Testis (tissue), 3 donors: Measurements from ENCODE around the gene ALK. TPM values are rescaled to one million over a fixed set of nuclear protein-coding genes. Genes with fewer than 3 reads are reported as not detected.

Experiments
- DNase-seq: peaks from one replicate; pipeline ENCODE4 v3.0.0-alpha.2; 2019
- H3K27ac ChIP-seq, 2 donors: fragments of 200-600 bp; sonication (generic); one replicate each; pipeline ENCODE4 v1.5.1; 2019
- H3K27me3 ChIP-seq: fragments of 200-600 bp; sonication (generic); one replicate; pipeline ENCODE4 v1.5.1; 2019
- H3K36me3 ChIP-seq: fragments of 200-600 bp; sonication (generic); one replicate; pipeline ENCODE4 v1.5.1; 2017; ENCODE audit warnings: low read depth; ENCODE audit errors: missing control alignments
- H3K4me1 ChIP-seq: fragments of 200-600 bp; sonication (generic); one replicate; pipeline ENCODE4 v1.5.1; 2019
- H3K4me3 ChIP-seq, 2 donors: fragments of 200-600 bp; sonication (generic); one replicate each; pipeline ENCODE4 v1.5.1; 2017 to 2019
- H3K9me3 ChIP-seq: fragments of 200-600 bp; sonication (generic); one replicate; pipeline ENCODE4 v1.5.1; 2017
- POLR2A ChIP-seq: fragments of 450-650 bp; IDR thresholded peaks from one replicate; pipeline ENCODE4 v1.6.1; 2017; ENCODE audit warnings: antibody characterized with exemption, mild to moderate bottlenecking, moderate library complexity
- WGBS, 2 donors: methylation state at CpG; one replicate each; pipeline ENCODE4 v1.1.5; 2018; 5-methylcytosine and 5-hydroxymethylcytosine counted together
- intact Hi-C: fragments of 100-400 bp; cut with DNase I; formaldehyde crosslinking; loops from one replicate; pipeline ENCODE4 v1.15.1; 2023; ENCODE audit warnings: low total_unique reads
- polyA plus RNA-seq: library from polyadenylated mRNA; stranded (reverse); fragments of 350-450 nt; fragmentation: Illumina TruSeq; extraction: RNeasy Lipid Tissue Mini Kit (QIAGEN cat#74804); gene quantifications from one replicate; pipeline ENCODE4 v1.2.3, GENCODE V29; 2014; ENCODE audit warnings: low read depth, low replicate concordance; ENCODE audit not compliant: insufficient read depth
- total RNA-seq, 2 donors: library from RNA; depleted of rRNA; stranded (reverse); fragments of >200 nt; gene quantifications; one replicate each; pipeline ENCODE4 v1.2.3, GENCODE V29; 2016
- TF ChIP-seq, protein P1 (sequence below), 3 experiments: fragments of 450-650 bp in 2 of 3; fragments of 200-600 bp in 1 of 3; sonication (generic) in 1 of 3; IDR thresholded peaks; one replicate each; pipeline ENCODE4 v1.5.1; 2016 to 2019; ENCODE audit warnings: antibody characterized with exemption in 3 of 3, mild to moderate bottlenecking in 2 of 3, moderate library complexity in 1 of 3

ALK gene
- total and polyA plus RNA-seq, 3 donors from 2014 or later, result 2.1 to 3.8 (median 3.8) TPM

DNA sequence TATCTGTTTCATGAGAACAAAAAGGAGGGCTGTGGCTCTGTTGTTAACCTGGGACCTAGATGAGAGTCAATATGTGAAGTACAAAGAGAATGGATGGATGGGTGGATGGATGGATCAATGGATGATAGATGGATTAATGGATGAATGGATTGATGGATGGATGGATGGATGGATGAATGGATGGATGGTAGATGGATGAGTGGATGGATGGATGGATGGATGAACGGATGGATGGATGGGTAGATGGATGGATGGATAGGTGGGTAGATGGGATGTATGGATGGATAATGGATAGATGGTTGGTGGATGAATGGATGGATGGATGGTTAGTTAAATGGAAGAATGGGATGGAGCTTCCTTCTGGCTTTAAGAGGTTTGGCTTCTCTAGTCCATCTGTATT is 396.7 kb downstream of the ALK start:
- intact Hi-C loops, result no loop called here

DNA sequence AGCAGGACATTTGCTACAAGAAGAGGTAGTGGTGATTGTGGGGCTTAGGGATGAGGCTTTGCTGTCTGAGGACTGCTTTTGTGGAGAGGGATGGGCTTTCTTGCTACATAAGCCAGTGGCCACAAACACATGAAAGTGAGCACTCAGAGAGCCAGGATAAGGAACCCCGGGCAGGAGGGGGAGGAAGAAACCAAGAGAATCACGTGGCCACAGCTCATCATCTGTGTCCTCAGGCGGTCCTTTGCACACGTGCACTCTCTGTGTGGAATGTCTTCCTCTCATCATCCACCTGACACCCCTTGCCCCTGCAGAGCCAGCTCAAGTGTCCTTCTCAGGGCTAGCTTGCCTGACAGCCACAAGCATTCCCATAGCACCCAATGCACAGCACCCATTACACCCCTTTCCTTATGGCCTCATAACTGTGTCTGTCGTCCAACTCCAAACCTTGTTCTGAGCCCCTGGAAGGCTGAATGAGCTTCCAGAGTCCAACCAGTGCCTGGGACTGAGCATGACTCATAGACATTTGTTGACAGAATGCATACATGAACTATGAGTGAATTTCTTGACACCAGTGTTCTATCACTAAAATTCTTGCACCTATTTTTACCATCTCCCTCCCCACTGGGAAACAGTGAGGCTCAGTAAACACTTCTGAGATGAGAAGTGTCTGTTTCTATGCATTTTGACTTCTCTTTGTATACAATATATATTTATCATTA is 398.3 kb downstream of the ALK start:
- no peaks in the 10 kb centered on the region for H3K36me3 ChIP-seq
- no peak overlapping the region for H3K4me3 ChIP-seq
- TF ChIP-seq, protein P1, sequence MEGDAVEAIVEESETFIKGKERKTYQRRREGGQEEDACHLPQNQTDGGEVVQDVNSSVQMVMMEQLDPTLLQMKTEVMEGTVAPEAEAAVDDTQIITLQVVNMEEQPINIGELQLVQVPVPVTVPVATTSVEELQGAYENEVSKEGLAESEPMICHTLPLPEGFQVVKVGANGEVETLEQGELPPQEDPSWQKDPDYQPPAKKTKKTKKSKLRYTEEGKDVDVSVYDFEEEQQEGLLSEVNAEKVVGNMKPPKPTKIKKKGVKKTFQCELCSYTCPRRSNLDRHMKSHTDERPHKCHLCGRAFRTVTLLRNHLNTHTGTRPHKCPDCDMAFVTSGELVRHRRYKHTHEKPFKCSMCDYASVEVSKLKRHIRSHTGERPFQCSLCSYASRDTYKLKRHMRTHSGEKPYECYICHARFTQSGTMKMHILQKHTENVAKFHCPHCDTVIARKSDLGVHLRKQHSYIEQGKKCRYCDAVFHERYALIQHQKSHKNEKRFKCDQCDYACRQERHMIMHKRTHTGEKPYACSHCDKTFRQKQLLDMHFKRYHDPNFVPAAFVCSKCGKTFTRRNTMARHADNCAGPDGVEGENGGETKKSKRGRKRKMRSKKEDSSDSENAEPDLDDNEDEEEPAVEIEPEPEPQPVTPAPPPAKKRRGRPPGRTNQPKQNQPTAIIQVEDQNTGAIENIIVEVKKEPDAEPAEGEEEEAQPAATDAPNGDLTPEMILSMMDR (IDR thresholded peaks at IDR 0.05), result no peak
- no peak for TF ChIP-seq POLR2A
- intact Hi-C loops, result no loop called here
- no peak for DNase-seq
- H3K4me1 ChIP-seq, result no peaks in the 10 kb centered on the region
- H3K27ac ChIP-seq, result no peak overlapping the region
- H3K9me3 ChIP-seq, result no peaks in the 10 kb centered on the region
- H3K27me3 ChIP-seq, result no peaks in the 10 kb centered on the region
- WGBS, 2 donors, result 80 to 85% methylated on average over 5 of the region's 5 CpGs

More for the DNA sequence above, 396.7 kb downstream of the ALK start:
- no peak for TF ChIP-seq POLR2A
- TF ChIP-seq, protein P1 (IDR thresholded peaks at IDR 0.05), result no peak
- H3K27me3 ChIP-seq, result no peaks in the 10 kb centered on the region
- WGBS, 2 donors, result 82 to 86% methylated on average over 1 of the region's 1 CpG
- no peaks in the 10 kb centered on the region for H3K9me3 ChIP-seq
- no peak overlapping the region for H3K27ac ChIP-seq
- no peak overlapping the region for H3K4me3 ChIP-seq
- DNase-seq, result no peak
- no peaks in the 10 kb centered on the region for H3K36me3 ChIP-seq
- no peaks in the 10 kb centered on the region for H3K4me1 ChIP-seq

DNA sequence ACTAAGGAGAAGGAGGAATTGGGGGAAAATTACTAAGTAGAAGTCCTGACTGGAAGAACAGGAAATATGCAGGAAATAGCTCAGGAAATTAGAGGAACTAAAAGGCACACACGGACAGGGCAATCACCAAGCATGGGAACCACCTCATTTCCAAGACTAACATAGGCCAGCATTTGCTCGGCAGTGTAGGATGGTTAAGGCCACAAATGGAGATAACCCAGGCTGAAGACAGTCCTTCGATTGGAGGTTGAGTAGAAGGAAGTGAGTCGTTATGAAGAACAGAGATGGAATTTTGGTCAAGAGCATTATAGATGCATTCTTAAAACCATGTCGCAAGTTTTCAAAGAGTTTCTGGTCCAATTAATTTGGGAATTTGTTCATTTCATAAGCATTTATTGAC is 401.4 kb downstream of the ALK start:
- Histone ChIP-seq H3K36me3 (no peaks in the 10 kb centered on the region), H3K27ac (no peak overlapping the region), H3K4me1 (no peaks in the 10 kb centered on the region), H3K27me3 (no peaks in the 10 kb centered on the region), H3K4me3 (no peak overlapping the region), H3K9me3 (no peaks in the 10 kb centered on the region)
- TF ChIP-seq POLR2A, result no peak
- 86 to 88% methylated on average over 5 of the region's 5 CpGs for WGBS, 2 donors
- DNase-seq, result no peak
- intact Hi-C loops, result no loop called here

DNA sequence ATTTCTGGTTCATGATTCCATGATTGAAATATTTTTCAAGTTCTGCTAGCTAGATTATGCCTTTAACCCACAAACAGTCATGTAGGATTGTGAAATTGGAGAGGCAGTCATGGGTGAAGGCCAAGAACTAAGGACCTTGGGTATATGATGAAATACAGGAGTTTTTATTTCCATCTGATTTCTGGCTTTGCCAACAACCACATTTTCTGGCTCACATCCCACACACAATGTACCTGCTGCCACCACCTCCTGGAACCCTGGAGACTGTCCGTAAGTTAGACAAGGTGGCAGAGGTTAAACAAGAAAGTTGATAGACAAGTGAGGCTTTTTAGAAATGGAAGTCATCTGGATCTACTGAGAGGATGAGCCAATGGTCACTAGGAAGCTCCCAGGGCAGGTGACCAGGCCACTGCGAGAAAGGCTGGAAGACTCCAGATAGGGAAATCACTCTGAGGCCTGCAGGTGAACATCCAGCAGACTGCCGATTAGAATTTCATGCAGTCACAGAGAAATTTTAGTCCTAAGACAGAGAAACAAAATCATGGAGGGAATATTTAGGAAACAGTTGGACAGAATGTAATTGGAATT is 402.0 kb downstream of the ALK start:
- Histone ChIP-seq H3K27me3 (no peaks in the 10 kb centered on the region), H3K27ac (no peak overlapping the region), H3K4me1 (no peaks in the 10 kb centered on the region), H3K4me3 (no peak overlapping the region), H3K9me3 (no peaks in the 10 kb centered on the region), H3K36me3 (no peaks in the 10 kb centered on the region)
- WGBS, 2 donors, result 89 to 97% methylated on average over 3 of the region's 3 CpGs
- intact Hi-C loops, result no loop called here
- TF ChIP-seq, protein P1 (IDR thresholded peaks at IDR 0.05), result no peak
- TF ChIP-seq POLR2A, result no peak
- no peak for DNase-seq

DNA sequence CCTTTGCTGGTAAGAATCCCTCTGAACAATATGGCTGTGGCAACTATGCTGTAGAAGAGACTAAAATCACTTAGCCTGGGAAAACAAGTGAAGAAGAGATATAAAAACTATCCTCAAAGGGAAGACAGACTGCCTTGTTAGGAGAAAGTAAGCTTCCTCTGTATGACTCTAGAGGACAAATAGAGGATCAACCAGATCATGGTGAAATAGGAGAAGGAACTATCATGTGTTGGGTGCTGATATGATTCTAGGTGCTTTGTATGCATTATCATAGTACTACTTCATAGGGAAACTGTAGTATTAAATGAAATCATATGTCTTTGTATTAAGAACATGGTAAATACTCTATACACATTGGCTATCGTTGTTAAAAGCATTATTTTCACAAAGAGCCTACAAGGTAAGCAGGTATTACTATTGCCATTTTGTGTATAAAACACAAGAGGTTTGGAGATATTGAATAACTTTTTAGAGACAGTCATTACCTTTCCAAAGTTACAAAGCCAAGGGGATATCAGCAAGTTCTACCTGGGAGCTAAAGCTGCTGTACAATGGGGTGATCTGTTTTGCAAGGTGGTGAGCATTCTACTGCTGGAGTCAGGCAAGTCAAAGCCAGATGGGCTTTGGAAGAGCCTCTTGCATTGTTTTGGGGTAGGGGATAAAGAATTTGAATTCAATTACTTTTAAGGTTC is 402.6 kb downstream of the ALK start:
- H3K9me3 ChIP-seq, result no peaks in the 10 kb centered on the region
- H3K27ac ChIP-seq, result no peak overlapping the region
- intact Hi-C loops, result no loop called here
- 83 to 88% methylated on average over 1 of the region's 1 CpG for WGBS, 2 donors
- no peak for DNase-seq
- no peak for TF ChIP-seq POLR2A
- TF ChIP-seq, protein P1 (IDR thresholded peaks at IDR 0.05), result no peak
- H3K36me3 ChIP-seq, result no peaks in the 10 kb centered on the region
- H3K4me1 ChIP-seq, result no peaks in the 10 kb centered on the region
- no peak overlapping the region for H3K4me3 ChIP-seq
- H3K27me3 ChIP-seq, result no peaks in the 10 kb centered on the region
